GM23338 (cell line): ENCODE measurements around the gene RAI14. TPM values are rescaled to one million over a fixed set of nuclear protein-coding genes. Genes with fewer than 3 reads are reported as not detected.

ENCODE experiments used
- ATAC-seq: fragments of 200-7000 bp; cut with Tn5 transposase; 3 replicates; pipeline ENCODE4 v1.9.1; 2020
- DNase-seq: peaks from one replicate; pipeline ENCODE4 v3.0.0-alpha.2; 2015; ENCODE audit warnings: low spot score
- H2AFZ ChIP-seq: fragments of 200-600 bp; sonication (generic); 2 replicates; pipeline ENCODE4 v1.8.0; 2016; ENCODE audit warnings: antibody characterized with exemption, mild to moderate bottlenecking, moderate library complexity
- H3F3A ChIP-seq: fragments of 200-600 bp; sonication (generic); replicated peaks from 2 replicates; pipeline ENCODE4 v1.8.0; 2017; ENCODE audit warnings: antibody characterized with exemption, mixed run types, low read depth
- H3K27ac ChIP-seq: fragments of 200-600 bp; sonication (generic); 2 replicates; pipeline ENCODE4 v1.6.1; 2016; ENCODE audit warnings: low read depth
- H3K27me3 ChIP-seq: fragments of 200-600 bp; sonication (generic); 2 replicates; pipeline ENCODE4 v1.8.0; 2016; ENCODE audit warnings: mild to moderate bottlenecking, mixed run types, moderate library complexity; ENCODE audit not compliant: insufficient read depth
- H3K36me3 ChIP-seq: fragments of 200-600 bp; sonication (generic); 2 replicates; pipeline ENCODE4 v1.8.0; 2016; ENCODE audit warnings: mild to moderate bottlenecking; ENCODE audit not compliant: insufficient read depth
- H3K4me1 ChIP-seq: fragments of 200-600 bp; sonication (generic); 2 replicates; pipeline ENCODE4 v1.8.0; 2016; ENCODE audit warnings: mild to moderate bottlenecking, moderate library complexity; ENCODE audit not compliant: insufficient read depth
- H3K4me2 ChIP-seq: fragments of 200-600 bp; sonication (generic); 2 replicates; pipeline ENCODE4 v1.7.1; 2017; ENCODE audit warnings: mixed run types
- H3K4me3 ChIP-seq: fragments of 200-600 bp; sonication (generic); 2 replicates; pipeline ENCODE4 v1.6.1; 2016; ENCODE audit warnings: mixed run types
- H3K79me2 ChIP-seq: fragments of 200-600 bp; sonication (generic); replicated peaks from 2 replicates; pipeline ENCODE4 v1.8.0; 2017; ENCODE audit warnings: mild to moderate bottlenecking; ENCODE audit not compliant: insufficient read depth
- H3K9me2 ChIP-seq: fragments of 200-600 bp; sonication (generic); 2 replicates; pipeline ENCODE4 v1.8.0; 2017; ENCODE audit not compliant: insufficient read depth
- H4K20me1 ChIP-seq: fragments of 200-600 bp; sonication (generic); replicated peaks from 2 replicates; pipeline ENCODE4 v1.8.0; 2017; ENCODE audit warnings: mild to moderate bottlenecking; ENCODE audit not compliant: insufficient read depth
- H3K27ac Mint-ChIP-seq: 2 replicates; pipeline ENCODE4 v1.8.0; 2020; ENCODE audit warnings: inconsistent platforms, mild to moderate bottlenecking, moderate library complexity, mixed read lengths
- H3K27me3 Mint-ChIP-seq: 3 replicates; pipeline ENCODE4 v1.8.0; 2022; ENCODE audit warnings: low read depth, mild to moderate bottlenecking, moderate library complexity, mixed read lengths, inconsistent platforms; ENCODE audit not compliant: insufficient read depth, poor library complexity
- H3K36me3 Mint-ChIP-seq: 3 replicates; pipeline ENCODE4 v1.8.0; 2021; ENCODE audit warnings: low read depth, mild to moderate bottlenecking, inconsistent platforms, moderate library complexity, mixed read lengths
- H3K4me1 Mint-ChIP-seq: 3 replicates; pipeline ENCODE4 v1.8.0; 2020; ENCODE audit warnings: mild to moderate bottlenecking, inconsistent platforms, mixed read lengths
- H3K4me3 Mint-ChIP-seq: 3 replicates; pipeline ENCODE4 v1.8.0; 2021; ENCODE audit warnings: moderate library complexity, mild to moderate bottlenecking, inconsistent platforms, mixed read lengths
- H3K9me3 Mint-ChIP-seq: 3 replicates; pipeline ENCODE4 v1.8.0; 2020; ENCODE audit warnings: moderate library complexity, mild to moderate bottlenecking, inconsistent platforms, mixed read lengths
- CREB1 ChIP-seq: fragments of 250-450 bp; sonication (Bioruptor Pico); IDR thresholded peaks from 2 replicates; pipeline ENCODE4 v1.5.0; 2020; ENCODE audit warnings: low read depth, mild to moderate bottlenecking, moderate library complexity
- CTCF ChIP-seq, 2 experiments: fragments of 200-600 bp in 1 of 2; sonication (generic) in 1 of 2; conservative IDR thresholded peaks; 2 replicates each; pipeline versions ENCODE4 v1.5.1 to v1.6.1; 2016 to 2017; ENCODE audit warnings: antibody characterized with exemption in 2 of 2, low read depth in 2 of 2, mild to moderate bottlenecking in 2 of 2, moderate library complexity in 1 of 2
- ETS1 ChIP-seq: IDR thresholded peaks from 2 replicates; pipeline ENCODE4 v1.6.1; 2016; ENCODE audit warnings: antibody characterized with exemption
- EZH2phosphoT487 ChIP-seq: fragments of 200-600 bp; sonication (generic); IDR thresholded peaks from one replicate; pipeline ENCODE4 v1.8.1; 2018; ENCODE audit warnings: antibody characterized with exemption; ENCODE audit not compliant: unreplicated experiment
- JUNB ChIP-seq: IDR thresholded peaks from one replicate; pipeline ENCODE4 v1.6.1; 2016; ENCODE audit warnings: antibody characterized with exemption; ENCODE audit not compliant: unreplicated experiment
- NANOG ChIP-seq: IDR thresholded peaks from 2 replicates; pipeline ENCODE4 v1.6.1; 2016; ENCODE audit warnings: antibody characterized with exemption, borderline replicate concordance
- POLR2AphosphoS5 ChIP-seq: IDR thresholded peaks from 2 replicates; pipeline ENCODE4 v1.6.1; 2016; ENCODE audit warnings: antibody characterized with exemption, low read depth
- REST ChIP-seq: IDR thresholded peaks from one replicate; pipeline ENCODE4 v1.6.1; 2018; ENCODE audit warnings: antibody characterized with exemption; ENCODE audit not compliant: unreplicated experiment
- STAT1 ChIP-seq: IDR thresholded peaks from one replicate; pipeline ENCODE4 v1.6.1; 2016; ENCODE audit warnings: antibody characterized with exemption; ENCODE audit not compliant: unreplicated experiment
- ZNF114 ChIP-seq: fragments of 250-450 bp; sonication (Bioruptor Pico); IDR thresholded peaks from 2 replicates; pipeline ENCODE4 v1.5.0; 2020; ENCODE audit warnings: mild to moderate bottlenecking, moderate library complexity
- polyA plus RNA-seq: library from polyadenylated mRNA; unstranded; fragments of >200 nt; fragmentation: Nextera tagmentation; extraction: Ambion mirVana; gene quantifications from 2 replicates; pipeline ENCODE4 v1.2.1, GENCODE V29; 2016
- total RNA-seq: library from RNA; depleted of rRNA; stranded (reverse); fragments of >200 nt; shearing (Covaris generic); gene quantifications from 2 replicates; pipeline ENCODE4 v1.2.3, GENCODE V29; 2014

Gene RAI14
- total and polyA plus RNA-seq, 2 experiments from 2014 or later: 58.8 to 95.8 TPM

GRCh38 chr5:34639852-34640626 lies 16.1 kb upstream of the RAI14 start:
- no peaks in the 10 kb centered on the region for H3K27me3 ChIP-seq
- ATAC-seq: no peak
- DNase-seq: no peak
- H3K4me3 ChIP-seq: no peak overlapping the region
- H3K27ac ChIP-seq: no peak overlapping the region
- no peak for TF ChIP-seq STAT1
- no peak for TF ChIP-seq EZH2phosphoT487
- TF ChIP-seq POLR2AphosphoS5: no peak
- TF ChIP-seq CREB1 (CRISPR knock-in tag): no peak
- TF ChIP-seq ETS1: no peak
- TF ChIP-seq REST: no peak
- H2AFZ ChIP-seq: no peak overlapping the region
- Mint-ChIP-seq H3K27ac (no peak overlapping the region), H3K27me3 (no peaks in the 10 kb centered on the region), H3K4me3 (no peak overlapping the region), H3K4me1 (no peaks in the 10 kb centered on the region; the same call in 2 of the 3 replicates), H3K9me3 (peaks cover 14% of the 10 kb centered on the region), H3K36me3 (peaks cover 4% of the 10 kb centered on the region; the same call in 1 of the 3 replicates)
- H3K36me3 ChIP-seq: no peaks in the 10 kb centered on the region
- no peaks in the 10 kb centered on the region for H3K4me1 ChIP-seq
- no peak overlapping the region for H3K4me2 ChIP-seq
- no peaks in the 10 kb centered on the region for H3K9me2 ChIP-seq
- H4K20me1 ChIP-seq: no peaks in the 10 kb centered on the region
- H3F3A ChIP-seq: no peaks in the 10 kb centered on the region
- no peaks in the 10 kb centered on the region for H3K79me2 ChIP-seq

- Histone ChIP-seq H3K36me3 (no peaks in the 10 kb centered on the region), H3K27me3 (no peaks in the 10 kb centered on the region), H2AFZ (0 out of 2 replicates have a peak overlapping the region, but pooled peaks have one; percentile 38), H3K4me2 (no peak overlapping the region), H3K9me2 (0 out of 2 replicates have a peak, but pooled peaks cover 6% of the 10 kb centered on the region), H3K4me3 (no peak overlapping the region), H4K20me1 (no peaks in the 10 kb centered on the region), H3K4me1 (no peaks in the 10 kb centered on the region), H3K27ac (no peak overlapping the region), H3K79me2 (no peaks in the 10 kb centered on the region), H3F3A (no peaks in the 10 kb centered on the region)
- DNase-seq (no peak), ATAC-seq (no peak)
- peaks cover 21% of the 10 kb centered on the region for H3K36me3 Mint-ChIP-seq
- H3K27me3 Mint-ChIP-seq: no peaks in the 10 kb centered on the region
- H3K4me1 Mint-ChIP-seq: no peaks in the 10 kb centered on the region
- no peak overlapping the region for H3K27ac Mint-ChIP-seq
- no peak overlapping the region for H3K4me3 Mint-ChIP-seq
- H3K9me3 Mint-ChIP-seq: peaks cover 35% of the 10 kb centered on the region
- TF ChIP-seq CTCF (conservative IDR thresholded peaks at IDR 0.05; ENCODE audit: low read depth in 2 of 2) (no peak), NANOG (no peak), JUNB (no peak), ZNF114 (CRISPR knock-in tag) (no peak)
Observed at GRCh38 chr5:34648039-34648839, 7.9 kb upstream of the RAI14 start.
